GM18526 (cell line): Measurements from ENCODE around the gene USF2.

Experiments
- POLR2A ChIP-seq: IDR thresholded peaks from 3 replicates; pipeline ENCODE4 v1.6.1; 2011; ENCODE audit not compliant: insufficient read length; ENCODE audit errors: extremely low read depth

The USF2 gene

GRCh38 chr19:35256566-35256965, 12.2 kb upstream of the USF2 start:
- TF ChIP-seq POLR2A: no peak

DNA sequence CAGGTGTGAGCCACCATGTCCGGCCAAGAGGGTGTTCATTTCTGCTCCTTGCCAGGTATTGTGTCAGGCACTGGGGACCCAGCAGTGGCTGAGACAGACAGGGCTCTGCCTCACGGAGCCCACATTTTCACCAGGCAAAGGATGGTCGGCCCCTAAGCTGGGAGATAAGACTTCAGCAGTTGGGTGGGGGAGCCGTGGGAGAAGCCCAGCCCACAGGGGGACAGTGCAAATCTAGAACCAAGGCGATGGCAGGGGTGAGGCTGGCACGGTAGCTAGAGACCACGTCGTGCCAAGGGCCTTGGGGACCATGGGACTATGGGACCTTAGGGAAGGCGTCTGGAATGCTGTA, 11.7 kb upstream of the USF2 start:
- no peak for TF ChIP-seq POLR2A

GRCh38 chr19:35260694-35261304, 8.0 kb upstream of the USF2 start:
- no peak for TF ChIP-seq POLR2A

DNA sequence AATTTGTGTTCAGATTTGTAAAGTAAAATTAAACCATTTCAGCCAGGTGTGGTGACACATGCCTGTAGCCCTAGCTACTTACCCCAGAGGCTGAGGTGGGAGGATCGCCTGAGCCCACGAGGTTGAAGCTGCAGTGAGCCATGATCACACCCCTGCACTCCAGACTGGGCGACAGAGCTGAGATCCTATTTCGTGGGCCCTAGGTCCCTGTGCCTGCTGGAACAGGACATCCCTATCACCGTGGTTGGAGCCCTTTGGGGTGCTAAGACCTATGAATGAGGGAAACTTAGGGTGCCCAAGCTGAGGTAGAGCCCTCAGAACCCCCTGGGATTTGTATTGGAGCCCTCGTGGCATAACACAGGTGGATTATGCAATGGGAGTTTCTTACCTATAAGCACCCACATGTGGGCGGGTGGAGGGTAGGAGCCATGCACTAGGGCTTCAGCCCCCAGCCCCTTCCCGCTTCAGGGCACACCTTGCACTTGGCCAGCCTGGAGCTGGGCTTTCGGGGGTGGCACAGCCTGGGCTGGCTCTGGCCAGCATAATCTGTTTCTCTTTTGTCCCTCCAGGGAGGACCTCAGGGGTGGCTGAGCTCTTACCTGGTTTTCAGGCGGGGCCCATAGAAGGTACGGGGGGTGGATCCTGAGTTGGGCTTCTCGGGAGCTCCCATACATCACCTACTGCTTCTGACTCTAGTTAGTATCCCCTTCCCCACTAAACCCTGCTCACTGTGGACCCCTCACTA, 7.2 kb upstream of the USF2 start:
- no peak for TF ChIP-seq POLR2A

DNA sequence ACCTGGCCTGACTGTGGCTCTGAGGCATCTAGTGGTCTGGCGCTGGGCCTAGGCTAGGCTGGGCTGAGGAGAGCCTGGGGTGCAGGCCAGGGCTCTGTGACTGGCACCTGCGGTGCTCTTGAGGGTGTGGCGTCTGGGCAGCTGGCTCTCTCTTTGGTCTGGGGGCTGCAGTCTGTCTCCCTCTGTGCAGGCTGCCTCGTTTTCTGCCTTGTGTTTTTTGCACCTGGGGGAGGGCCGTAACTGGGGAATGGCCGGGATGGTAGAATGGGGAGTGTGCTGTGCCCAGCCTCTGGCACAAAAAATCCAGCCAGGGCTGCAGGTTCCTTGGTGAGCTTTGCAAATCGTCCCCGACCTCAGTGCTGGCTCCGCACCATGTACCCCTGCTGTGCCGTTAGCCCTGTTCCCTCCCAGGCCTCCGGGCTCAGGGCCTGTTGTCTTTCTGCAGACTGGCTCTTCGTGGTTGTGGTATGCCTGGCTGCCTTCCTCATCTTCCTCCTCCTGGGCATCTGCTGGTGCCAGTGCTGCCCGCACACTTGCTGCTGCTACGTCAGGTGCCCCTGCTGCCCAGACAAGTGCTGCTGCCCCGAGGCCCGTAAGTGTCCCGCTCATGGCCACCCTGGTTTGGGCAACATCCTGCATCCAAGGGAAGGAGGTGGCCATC, 6.5 kb upstream of the USF2 start:
- no peak for TF ChIP-seq POLR2A

GRCh38 chr19:35264268-35265125, 4.3 kb upstream of the USF2 start:
- no peak for TF ChIP-seq POLR2A

GRCh38 chr19:35265126-35265899, 3.4 kb upstream of the USF2 start:
- peak; percentile 23 for TF ChIP-seq POLR2A

DNA sequence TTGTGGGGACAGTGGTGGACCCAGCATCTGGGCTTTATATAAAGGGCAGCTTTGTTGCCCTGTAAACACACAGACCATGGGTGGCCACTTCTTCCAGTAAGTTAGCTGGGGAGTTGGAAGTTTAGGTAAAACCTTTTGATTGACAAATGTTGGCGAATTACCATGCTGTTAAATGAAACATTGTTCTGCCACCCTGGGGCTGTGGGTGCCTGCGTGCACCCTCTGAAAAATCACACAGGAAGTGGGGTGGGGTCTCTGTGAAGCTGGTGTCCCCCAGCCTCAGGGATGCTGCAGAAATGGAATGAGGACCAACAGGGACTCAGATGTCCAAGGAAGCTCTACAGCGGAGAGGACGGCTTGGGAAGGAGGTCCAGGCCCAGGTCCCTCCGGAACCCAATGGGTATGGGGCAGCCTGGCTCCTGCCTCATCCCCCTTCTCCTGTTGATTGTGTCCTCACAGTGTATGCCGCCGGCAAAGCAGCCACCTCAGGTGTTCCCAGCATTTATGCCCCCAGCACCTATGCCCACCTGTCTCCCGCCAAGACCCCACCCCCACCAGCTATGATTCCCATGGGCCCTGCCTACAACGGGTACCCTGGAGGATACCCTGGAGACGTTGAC, 2.8 kb upstream of the USF2 start:
- no peak for TF ChIP-seq POLR2A

DNA sequence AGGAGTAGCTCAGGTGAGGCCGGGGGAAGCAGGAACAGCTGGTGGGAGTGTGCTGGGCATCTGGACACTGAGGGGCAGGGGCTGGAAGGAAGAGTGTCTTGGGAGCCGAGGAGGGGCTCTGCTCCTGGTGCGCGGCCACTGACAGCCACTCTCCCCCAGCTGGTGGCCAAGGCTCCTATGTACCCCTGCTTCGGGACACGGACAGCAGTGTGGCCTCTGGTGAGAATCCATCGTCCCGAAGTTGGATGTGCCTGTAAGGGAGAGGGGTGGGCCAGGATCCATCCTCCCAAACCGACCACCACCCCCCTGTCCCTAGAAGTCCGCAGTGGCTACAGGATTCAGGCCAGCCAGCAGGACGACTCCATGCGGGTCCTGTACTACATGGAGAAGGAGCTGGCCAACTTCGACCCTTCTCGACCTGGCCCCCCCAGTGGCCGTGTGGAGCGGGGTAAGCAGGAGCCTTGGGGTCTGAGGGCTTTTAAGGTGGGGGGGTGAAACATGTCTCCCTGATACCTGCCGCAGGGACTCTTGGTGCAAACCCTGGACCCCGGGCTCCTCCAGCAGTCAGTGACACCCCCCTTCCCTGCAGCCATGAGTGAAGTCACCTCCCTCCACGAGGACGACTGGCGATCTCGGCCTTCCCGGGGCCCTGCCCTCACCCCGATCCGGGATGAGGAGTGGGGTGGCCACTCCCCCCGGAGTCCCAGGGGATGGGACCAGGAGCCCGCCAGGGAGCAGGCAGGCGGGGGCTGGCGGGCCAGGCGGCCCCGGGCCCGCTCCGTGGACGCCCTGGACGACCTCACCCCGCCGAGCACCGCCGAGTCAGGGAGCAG, 2.0 kb upstream of the USF2 start:
- no peak for TF ChIP-seq POLR2A

- TF ChIP-seq POLR2A: no peak
These were observed 1.4 kb upstream of the USF2 start for GRCh38 chr19:35267353-35267817.

DNA sequence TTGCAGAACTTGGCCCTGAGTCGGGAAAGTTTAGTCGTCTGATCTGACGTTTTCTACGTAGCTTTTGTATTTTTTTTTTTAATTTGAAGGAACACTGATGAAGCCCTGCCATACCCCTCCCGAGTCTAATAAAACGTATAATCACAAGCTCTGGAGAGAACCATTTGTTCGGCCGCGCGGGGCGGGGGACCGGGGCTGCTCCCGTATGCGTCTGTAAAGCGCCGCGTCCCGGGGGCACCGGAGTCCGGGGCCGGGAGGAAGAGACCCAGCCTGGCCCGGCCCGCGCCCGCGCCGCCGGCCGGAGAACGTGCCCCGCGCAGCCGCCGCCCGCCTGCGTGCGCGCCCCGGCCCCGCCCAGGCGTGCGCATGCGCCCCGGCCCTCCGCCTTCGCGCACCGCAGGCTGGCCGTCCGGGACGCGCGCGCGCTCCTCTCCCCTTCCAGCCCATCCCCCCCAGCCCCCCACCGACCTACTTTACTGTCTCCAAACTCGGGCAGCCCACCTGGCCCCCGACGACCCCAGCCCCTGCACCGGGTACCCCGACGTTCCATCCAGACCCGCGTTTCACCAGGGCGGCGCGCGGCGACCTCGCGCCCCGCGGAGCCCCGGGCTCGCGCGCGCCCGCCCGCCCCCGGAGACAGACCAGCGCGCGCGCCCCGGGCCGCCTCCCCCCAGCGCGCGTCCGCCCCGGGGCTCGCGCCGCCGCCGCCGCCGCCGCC, 785 bp upstream of the USF2 start:
- TF ChIP-seq POLR2A: peak; percentile 62

- no peak for TF ChIP-seq POLR2A
These were observed 816 bp downstream of the USF2 start for GRCh38 chr19:35269438-35270117.

GRCh38 chr19:35270381-35270811, 1.6 kb downstream of the USF2 start:
- no peak for TF ChIP-seq POLR2A

- TF ChIP-seq POLR2A: no peak
These were observed 2.8 kb downstream of the USF2 start for GRCh38 chr19:35271546-35271945.
